ENCODE data around the gene DRD5.
"Not testable (repeated sequence)": the region's sequence is repeated elsewhere in the genome, so short reads cannot be mapped to it uniquely, and the experiment has no call there.

The DRD5 gene

GRCh38 chr4:9781343-9782135, at the start of gene DRD5:
DRD5 (plus strand) TSS chr4:9781634; CDS start chr4:9782030, 396 bp downstream.
- no peak for FAIRE-seq

GRCh38 chr4:9732256-9732655, 49.2 kb upstream of the DRD5 start:
- FAIRE-seq: not testable (repeated sequence)

DNA sequence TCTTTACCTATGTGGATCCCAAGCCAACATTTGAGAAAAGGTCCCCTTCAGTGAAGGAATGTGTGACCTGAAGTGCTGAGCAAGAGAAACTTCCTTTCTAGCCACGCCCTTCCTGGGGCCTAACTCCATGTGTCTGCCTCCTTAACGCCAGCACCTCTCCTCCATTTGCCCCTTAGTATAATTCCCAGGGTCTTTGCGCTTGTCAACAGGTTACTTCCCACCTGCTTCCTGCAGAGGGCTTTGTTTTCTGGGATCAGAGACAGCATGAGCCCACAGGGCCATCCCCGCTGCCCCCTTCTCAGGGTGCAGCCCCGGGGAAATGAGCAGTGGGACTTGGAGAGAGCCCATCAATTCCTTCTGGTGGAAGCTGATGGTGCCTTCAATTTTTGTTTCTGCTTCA, 45.9 kb upstream of the DRD5 start:
- no peak for FAIRE-seq

- FAIRE-seq: not testable (repeated sequence)
Measured at GRCh38 chr4:9737280-9737679, 44.2 kb upstream of the DRD5 start.

GRCh38 chr4:9743789-9744188, 37.6 kb upstream of the DRD5 start:
- FAIRE-seq: not testable (repeated sequence)

- no peak for FAIRE-seq
Measured at GRCh38 chr4:9745782-9746181, 35.7 kb upstream of the DRD5 start.

DNA sequence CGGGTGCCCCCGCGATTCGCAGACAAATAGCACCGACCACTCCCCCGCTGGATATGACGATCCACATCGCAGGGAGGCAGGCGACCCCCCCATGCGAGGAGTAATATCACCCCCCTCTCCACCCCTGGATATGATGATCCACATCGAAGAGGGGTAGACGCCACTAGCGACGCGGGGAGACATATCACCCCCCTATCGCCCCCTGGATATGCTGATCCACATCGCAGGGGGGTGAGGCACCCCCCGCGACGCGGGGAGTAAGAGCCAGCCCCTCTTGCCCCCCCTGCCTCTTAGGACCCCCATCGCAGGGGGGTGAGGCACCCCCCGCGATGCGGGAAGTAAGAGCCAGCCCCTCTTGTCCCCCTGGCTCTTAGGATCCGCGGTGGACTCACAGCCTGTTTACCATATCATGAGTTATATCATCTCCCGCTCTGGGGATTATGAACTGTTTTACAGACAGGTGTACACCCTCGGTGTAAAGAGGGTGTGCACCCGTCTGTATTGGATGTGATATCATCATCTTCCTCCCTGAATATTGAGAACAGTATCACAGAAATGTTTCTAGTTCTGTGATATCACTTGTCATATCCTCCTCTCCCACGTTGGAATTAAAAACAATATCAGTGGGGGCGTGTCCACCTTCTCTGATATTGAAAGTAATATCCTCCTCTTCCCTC, 22.7 kb upstream of the DRD5 start:
- FAIRE-seq: no peak

DNA sequence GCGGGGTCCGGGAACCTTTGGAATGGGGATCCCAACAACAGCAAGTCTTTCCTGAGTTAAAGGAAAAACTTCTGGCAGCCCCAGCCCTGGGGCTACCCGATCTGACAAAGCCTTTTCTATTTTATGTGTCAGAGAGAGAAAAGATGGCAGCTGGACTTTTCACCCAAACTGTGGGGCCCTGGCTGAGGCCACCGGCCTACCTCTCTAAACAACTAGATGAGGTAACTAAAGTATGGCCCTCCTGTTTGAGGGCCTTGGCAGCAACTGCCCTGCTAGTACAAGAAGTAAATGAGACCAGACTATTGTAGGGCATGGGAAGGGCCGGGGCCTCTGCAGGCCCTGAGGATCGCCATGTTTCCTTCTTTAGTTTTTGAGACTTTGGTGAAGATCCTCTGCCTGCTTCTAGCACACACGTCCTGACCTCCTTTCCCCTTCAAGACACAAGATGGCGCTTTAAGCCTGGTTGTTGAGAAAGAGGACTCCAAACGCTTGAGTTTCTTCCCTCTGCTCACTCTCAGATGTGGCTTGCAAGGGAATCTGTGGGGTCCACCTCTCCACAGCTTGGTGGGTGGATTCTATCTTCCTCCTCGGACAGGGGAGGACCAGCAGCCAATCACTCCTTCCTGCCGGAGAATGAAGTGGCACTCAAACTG, 18.5 kb upstream of the DRD5 start:
- FAIRE-seq: no peak

DNA sequence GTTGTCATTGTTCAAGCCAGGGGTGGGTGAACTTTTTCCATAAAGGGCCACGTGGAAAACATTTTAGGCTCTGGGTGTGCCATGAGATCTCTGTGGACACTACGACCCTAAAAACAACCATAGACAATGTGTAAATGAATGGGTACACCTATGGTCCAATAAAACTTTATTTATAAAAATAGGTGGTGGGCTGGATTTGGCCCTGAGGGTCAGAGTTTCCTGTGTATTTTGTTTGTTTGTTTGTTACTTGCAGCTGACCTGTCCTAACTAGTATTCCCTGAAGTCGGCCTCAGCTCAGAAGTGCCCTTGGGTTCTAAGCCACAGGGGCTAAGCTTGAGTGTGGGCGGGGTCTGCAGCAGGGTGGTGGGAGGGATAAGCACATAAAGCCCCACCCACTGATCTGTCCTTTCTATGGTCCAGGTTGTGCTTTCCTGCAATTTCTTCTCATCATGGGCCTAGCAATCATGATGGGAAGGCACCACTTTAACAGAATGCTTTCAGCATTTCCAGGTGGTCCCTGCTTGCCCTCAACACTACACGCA, 17.2 kb upstream of the DRD5 start:
- FAIRE-seq: no peak

- no peak for FAIRE-seq
Measured at GRCh38 chr4:9765091-9765490, 16.3 kb upstream of the DRD5 start.

GRCh38 chr4:9769321-9769720, 12.1 kb upstream of the DRD5 start:
- FAIRE-seq: no peak

GRCh38 chr4:9771034-9771433, 10.4 kb upstream of the DRD5 start:
- FAIRE-seq: no peak

- FAIRE-seq: no peak
Measured at GRCh38 chr4:9773471-9773870, 8.0 kb upstream of the DRD5 start.

- FAIRE-seq: no peak
Measured at GRCh38 chr4:9782136-9782436, 652 bp downstream of the DRD5 start.

- not testable (repeated sequence) for FAIRE-seq
Measured at GRCh38 chr4:9785891-9786290, 4.5 kb downstream of the DRD5 start.

- no peak for FAIRE-seq
Measured at GRCh38 chr4:9792381-9792780, 10.9 kb downstream of the DRD5 start.

- not testable (repeated sequence) for FAIRE-seq
Measured at GRCh38 chr4:9796641-9797040, 15.2 kb downstream of the DRD5 start.

DNA sequence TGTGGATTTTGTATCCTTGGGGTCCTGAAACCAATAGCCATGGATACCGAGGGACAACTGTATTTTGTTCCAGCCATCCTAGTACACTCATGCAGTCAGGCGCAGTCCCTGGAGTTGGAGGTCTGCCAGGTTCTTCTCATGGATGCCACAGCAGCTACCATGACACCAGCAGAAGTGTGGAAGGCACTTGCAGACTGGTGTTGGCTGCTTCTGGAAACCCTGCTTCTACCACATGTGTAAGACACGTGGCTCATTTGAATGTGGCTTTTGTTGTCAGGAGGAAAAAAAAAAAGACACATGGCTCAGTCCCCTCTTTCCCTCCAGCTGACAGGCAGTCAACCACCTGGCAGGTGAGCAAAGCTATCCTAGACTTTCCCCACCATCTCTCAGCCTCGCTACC, 19.4 kb downstream of the DRD5 start:
- no peak for FAIRE-seq

DNA sequence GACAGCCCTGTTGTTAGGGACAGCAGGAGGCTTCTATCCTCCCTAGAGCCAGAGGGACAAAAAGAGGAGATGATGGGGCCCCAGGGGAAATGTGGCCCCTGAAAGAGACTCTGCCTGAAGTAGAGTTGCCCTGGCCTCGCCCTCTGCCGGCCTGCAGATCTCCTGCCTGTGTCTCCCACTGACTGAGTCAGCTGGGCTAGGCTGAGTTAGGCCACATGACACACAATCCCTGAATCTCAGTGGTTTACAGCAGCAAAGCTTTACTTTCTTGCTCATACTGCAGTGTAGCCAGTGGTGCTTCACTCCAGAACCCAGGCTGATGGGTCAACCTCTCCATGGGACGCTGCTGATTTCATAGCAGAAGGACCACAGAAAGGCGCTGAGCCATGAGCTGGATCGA, 23.5 kb downstream of the DRD5 start:
- no peak for FAIRE-seq

DNA sequence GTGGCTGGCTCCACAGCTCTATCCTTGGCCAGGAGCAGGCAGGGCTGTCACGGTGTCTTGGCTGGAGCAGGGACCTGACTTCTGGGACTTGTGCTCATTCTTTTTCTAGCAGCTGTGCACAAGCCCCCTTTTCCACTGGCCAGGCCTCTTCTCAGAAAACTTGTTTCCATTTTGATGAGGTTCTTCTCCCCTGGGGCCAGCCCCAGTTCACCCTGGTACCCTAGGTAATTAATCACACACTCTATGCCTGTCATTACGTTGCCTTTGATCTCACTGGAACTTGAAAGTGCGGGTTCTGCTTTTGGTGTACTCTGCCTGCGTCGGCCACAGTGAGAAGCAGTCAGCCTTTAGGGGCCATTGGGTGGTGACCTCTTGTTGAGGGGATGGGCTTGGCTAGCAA, 26.6 kb downstream of the DRD5 start:
- no peak for FAIRE-seq

GRCh38 chr4:9811806-9812205, 30.4 kb downstream of the DRD5 start:
- FAIRE-seq: no peak

- no peak for FAIRE-seq
Measured at GRCh38 chr4:9812501-9813340, 31.3 kb downstream of the DRD5 start.

- no peak for FAIRE-seq
Measured at GRCh38 chr4:9816285-9816684, 34.9 kb downstream of the DRD5 start.

All from A204.1 (cell line).